GM19438 (cell line): ENCODE measurements around the gene HHIPL2.
"Not testable (repeated sequence)": the region's sequence is repeated elsewhere in the genome, so short reads cannot be mapped to it uniquely, and the experiment has no call there.

Experiments used
- ATAC-seq: cut with Tn5 transposase; IDR thresholded peaks from one replicate; pipeline ENCODE4 v1.9.1; 2021; ENCODE audit warnings: low read depth; ENCODE audit not compliant: unreplicated experiment

HHIPL2 gene

DNA sequence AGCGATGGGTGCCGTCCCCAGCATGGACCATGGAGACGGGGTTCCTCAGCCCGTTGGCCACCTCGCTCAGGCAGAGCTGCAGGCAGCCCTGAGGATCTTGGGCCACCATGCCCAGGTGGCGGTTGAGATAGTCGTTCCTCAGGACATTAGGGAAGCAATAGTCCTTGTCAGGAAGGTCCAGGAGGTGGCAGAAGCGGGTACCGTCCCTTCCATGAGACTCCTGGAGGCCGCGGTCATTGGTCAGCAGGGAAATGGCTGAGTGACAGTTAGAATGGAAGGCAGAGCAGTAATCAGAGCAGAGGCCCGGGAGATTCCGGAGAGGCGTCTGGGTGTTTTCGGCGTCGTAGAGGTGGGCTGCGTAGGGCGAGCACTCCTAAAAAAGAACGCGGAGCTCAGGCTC is 4.1 kb downstream of the HHIPL2 start:
- no peak for ATAC-seq

DNA sequence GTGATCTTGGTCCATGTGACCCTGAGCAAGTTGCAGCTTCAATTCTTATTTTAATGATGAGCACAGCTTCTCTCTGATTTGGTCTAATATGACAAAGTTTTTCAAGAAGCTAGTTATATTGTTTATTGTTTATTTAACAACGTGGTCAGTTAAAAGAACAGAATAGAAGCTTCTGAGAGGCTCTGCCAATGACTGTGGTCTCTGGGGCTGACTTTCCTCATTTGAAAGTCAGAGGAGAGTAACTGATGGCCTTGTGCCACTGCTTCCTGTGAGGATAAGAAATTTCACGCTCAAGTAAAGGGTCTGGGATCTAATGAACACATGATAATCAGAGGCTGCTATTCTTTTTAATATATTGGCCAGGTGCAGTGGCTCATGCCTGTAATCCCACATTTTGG is 7.3 kb downstream of the HHIPL2 start:
- no peak for ATAC-seq

DNA sequence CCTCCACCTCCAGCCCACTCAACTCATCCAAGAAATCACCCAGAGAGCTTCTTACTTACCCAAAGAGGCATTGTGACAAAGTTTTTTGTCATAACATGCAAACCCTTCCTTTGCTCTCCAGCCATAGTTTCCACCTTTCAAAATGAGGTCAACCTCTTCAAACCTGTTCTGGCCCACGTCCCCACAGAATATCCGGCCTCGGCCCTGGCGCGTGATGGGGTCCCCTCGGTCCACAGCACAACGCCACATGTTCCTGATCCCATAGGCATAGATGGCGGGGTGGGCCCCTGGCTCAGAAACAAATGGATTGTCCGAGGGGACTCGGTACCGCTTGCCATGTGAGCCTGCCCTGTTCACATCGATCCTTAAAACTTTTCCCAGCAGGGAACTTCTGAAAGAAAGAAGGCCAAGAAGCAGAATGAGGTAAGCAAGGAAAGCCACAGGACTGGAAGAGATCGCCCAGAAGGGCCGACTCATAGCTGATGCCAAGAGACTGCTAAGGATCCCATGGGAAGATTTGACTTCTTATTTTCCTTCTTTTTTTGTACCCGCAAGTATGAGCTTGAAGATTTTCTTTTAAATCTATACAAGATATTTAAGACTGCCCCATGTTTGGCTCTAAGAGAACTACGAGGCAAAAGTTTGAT is 7.8 kb downstream of the HHIPL2 start:
- ATAC-seq: no peak

DNA sequence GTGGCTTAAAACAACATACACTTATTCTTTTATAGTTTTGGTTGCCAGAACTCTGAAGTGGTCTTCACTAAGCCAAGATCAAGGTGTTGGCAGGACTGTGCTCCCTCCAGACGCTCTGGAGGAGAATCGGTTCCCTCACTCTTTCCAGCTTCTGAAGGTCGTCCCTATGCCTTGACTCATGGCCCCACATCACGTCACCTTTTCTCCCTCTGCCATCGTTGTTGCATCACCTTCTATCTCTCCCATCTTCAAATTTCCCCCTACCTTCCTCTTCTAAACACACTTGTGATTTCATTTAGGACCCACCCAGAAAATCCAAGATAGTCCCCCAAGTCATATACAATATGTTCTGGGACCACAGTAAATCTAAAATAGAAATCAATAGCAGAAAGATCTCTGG is 12.4 kb downstream of the HHIPL2 start:
- no peak for ATAC-seq

DNA sequence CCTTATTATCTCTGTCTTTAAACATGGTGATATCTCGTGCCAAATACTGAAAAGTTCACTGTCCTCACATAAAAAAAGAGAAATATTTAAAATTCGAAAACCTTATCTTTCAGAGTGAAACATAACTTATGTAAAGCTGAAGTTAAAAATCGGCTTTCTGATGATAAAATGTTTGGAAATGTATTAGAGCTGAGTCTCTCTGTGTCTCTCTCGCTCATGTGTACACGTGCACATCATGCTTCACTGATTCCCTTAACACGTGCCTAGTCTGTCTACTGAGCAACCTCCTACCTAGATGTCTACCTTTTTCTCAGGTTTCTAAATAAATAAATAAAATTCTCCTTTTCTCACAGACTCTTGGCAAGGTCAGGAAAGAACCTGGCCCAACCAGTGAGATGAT is 17.1 kb downstream of the HHIPL2 start:
- no peak for ATAC-seq

DNA sequence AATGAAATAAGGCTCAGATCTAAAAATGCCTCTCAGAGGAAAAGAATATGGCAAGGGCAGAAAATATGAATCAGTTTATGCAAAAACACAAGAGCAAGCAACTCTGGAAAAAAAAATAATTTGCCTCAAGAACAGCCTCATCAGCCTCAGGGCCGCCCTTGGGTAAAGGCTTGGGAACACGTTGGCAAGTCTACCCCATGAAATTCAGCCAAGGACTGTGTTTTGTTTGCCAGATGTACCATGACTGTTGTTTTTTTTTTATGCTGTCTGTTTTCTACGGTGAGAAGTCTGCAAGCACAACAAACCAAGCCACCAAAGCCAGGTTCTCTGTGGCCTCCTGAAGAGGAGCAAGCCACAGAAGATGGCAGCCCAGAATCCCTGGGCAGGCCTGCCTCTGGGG is 18.0 kb downstream of the HHIPL2 start:
- no peak for ATAC-seq

DNA sequence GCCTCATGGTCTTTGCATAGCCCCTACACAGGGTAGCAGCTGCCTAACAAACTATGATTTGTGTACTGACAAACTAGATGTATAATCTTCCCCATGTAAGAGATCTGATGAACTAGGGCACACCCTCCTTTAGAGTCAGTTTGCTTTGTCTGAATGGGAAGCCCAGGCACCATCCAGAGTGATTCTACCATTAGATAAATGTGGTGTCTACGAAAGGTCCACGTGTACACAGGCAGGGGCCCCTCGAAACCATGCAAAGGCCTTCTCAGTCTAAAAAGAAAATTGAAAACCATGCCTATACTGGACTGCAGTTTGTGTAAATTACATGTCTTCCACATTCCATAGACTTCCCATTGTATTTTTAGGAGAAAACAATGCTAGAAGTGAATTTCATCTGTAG is 18.7 kb downstream of the HHIPL2 start:
- no peak for ATAC-seq

DNA sequence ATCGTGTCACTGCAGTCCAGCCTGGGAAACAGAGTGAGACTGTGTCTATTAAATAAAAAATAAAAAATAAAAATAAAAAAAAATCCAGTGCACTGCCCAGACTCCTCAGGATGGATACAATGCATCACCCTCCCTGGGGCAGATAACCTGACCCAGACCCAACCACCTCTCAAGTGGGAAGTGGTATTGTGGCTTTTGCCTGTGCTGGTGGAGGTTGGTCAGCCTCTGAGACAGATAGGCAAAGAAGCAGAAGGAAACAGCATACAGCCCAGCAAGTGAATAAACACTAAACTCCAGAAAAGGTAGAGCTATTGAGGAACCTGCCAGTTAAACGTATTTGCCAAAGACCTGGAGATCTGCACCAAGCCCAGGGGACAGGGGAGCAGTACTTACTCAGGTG is 22.0 kb downstream of the HHIPL2 start:
- ATAC-seq: no peak

DNA sequence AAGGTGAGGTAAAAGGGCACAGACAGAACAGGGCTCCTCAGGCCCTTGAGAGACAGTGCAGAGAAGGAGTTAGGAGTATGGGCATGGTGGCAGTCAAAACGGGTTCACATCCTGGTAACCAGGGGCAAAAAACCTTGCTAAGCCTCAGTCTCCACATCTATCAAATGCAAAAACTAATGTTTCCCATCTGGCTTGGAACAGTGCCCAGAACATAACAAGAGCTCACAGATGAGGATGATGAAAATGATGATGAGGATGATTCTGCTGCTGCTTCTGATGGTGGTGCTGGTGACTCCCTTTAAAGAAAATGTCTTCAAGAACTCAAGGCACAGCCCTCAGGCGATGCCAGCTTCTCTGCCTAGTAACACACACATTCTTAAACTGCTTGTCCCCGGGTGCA is 24.1 kb downstream of the HHIPL2 start:
- no peak for ATAC-seq

DNA sequence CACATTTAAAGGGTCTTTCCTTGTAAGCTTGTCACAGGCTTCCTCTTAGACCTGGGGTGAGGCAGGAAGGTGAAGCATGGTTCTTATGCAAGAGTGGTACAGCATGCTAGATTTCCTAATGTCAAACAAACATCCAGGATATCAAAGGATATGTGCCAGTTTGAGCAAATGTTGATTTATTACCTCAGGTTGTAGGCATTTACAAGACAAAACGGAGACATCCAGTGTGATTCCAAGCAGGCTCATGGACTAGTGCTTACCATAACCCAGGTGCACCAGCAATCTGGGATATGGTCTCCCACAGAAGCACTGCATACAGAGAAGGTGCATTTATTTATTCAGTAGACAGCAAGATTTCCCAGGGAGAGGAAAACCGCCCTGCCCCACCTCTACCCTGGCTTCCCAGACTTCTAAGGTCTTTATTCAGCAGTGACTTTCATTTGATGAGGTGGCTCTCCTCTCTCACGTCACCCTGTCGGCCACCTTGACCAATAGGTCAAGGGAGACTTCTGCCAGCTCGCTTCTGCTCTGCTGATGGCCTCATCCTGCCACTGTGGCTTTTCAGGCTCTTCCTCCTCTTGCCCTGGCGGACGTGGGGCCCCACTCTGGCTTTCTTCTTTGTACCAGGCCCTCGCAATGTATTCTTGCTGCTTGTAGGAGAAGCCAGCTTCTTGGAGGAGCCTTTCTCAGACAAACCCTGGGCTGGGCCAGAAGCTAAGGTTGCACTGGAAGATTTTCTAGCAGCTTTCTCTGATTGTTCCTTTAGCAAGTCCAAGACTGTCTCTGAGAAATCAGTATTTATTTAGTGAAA is 25.6 kb downstream of the HHIPL2 start:
- ATAC-seq: no peak

DNA sequence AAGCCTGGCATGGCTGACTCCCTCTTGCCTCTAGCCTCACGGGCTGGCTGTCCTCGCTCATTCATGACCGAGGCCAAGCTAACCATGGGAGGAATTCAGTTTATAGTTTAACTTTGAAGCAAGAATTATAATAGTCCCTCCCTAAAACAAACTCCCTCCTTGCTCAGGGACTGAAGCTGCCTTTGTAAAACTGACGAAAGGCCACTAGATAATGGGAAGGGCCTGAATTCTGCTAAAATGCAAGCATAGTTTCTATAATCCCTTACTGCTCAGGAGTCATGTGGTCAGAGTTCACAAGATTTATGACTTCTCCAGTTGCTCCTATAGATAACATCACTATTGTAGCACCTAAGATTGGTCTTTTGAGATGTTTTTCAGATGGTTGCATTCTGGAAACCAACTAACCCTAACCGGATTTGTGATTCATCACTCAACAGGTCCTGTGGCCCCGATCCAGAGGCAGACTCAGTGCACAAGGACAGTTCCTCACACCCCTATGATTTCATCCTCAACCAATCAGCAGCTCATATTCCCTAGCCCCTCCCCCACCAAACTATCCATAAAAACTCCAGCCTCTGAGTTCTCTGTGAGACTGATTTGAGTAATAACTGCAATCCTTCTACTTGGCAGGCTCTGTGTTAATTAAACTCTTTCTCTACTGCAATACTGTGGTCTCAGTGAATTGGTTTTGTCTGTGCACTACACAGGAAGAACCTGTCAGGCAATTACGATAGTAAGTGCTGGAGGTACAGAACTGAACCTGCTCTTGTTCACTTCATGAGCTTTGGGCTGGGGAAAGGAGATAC is 26.4 kb downstream of the HHIPL2 start:
- ATAC-seq: no peak

DNA sequence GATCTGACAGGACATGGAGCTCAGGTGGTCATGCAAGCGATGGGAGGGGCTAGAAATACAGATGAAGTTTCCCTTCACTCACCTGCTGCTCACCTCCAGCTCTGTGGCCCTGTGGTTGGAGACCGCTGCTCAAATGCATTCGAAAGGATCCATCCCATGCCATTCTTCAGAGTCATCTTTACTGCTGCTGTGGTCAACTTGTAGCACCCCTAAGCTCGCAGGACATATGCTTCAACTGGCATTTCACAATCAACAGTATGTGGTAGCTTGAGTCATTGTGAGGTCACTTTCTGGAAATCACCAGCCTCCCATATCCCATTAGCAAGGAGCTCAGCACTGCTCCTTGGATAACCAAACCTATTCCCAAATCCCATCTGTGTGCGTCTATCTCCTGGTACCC is 58.4 kb downstream of the HHIPL2 start:
- ATAC-seq: not testable (repeated sequence)

DNA sequence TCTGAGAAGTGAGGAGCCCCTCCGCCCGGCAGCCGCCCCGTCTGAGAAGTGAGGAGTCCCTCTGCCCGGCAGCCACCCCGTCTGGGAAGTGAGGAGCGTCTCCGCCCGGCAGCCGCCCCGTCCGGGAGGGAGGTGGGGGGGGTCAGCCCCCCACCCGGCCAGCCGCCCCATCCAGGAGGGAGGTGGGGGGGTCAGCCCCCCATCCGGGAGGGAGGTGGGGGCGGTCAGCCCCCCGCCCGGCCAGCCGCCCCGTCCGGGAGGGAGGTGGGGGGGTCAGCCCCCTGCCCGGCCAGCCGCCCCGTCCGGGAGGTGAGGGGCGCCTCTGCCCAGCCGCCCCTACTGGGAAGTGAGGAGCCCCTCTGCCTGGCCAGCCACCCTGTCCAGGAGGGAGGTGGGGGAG is 60.1 kb downstream of the HHIPL2 start:
- not testable (repeated sequence) for ATAC-seq

DNA sequence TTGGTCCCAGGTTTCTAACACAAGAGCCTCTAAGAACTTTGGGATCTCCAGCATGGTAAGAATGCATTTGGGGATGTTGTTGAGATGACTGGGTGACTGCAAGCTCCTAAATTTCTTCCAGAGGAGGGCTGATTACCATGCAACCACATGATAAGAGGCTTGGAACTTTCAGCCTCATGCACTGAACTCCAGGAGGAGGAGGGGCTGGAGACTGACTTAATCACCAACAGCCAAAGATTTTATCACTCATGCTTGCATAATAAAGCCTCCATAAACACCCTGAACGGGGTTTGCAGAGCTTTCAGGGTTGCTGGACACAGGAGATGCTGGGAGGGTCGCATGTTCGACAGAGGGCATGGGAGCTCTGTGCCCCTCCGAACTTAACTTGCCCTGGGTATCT is 63.9 kb downstream of the HHIPL2 start:
- ATAC-seq: not testable (repeated sequence)

DNA sequence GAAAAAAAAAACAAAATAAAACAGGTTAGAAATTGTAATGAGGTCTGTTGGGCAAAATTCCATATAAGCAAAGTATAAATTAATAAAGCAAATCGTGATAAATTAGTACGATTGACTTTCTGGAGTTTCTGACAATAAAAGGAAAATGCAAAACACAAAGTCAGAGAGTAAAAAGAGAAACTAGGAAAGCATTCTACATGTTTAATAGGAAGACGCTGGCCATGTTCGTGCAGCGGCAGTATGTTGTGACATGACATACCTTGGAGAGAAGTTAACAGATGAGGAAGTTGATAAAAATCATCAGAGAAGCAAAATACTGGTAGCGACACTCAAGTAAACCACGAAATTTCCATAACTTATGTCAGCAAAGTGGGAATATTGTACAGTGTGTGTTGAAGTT is 68.3 kb downstream of the HHIPL2 start:
- not testable (repeated sequence) for ATAC-seq

DNA sequence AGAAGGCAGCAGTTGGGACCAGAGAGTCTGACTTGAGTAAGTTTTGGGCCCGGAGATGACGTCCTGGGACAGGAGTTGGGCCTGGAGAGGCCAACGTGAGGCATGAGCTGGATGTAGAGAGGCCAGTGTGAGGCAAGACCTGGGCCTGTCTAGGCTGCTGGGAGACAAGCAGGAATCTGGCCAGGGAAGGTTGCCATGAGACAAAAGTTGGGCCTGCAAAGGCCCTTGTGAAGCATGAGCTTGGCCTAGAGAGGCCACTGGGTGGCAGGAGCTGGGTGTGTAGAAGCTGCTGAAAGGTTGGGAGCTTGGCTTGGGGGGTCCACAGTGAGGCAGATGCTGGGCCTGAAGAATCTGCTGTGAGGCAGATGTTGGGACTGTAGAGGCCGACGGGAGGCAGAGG is 71.5 kb downstream of the HHIPL2 start:
- not testable (repeated sequence) for ATAC-seq

DNA sequence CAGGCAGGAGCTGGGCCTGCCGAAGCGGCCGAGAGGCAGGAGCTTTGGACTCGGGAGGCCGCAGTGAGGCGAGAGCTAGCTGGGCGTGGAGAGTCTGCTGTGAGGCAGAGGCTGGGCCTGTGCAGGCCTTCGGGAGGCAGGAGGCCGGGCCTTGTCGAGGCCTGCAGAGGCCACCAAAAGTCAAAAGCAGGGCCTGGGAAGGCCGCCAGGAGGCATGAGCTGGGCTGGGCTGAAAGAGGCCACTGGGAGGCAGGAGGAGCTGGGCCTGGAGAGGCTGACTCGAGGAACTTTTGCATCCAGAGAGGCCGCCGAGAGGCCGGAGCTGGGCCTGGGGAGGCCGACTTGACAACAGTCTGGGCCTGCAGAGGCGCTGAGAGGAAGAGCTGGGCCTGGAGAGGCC is 74.2 kb downstream of the HHIPL2 start:
- ATAC-seq: not testable (repeated sequence)

DNA sequence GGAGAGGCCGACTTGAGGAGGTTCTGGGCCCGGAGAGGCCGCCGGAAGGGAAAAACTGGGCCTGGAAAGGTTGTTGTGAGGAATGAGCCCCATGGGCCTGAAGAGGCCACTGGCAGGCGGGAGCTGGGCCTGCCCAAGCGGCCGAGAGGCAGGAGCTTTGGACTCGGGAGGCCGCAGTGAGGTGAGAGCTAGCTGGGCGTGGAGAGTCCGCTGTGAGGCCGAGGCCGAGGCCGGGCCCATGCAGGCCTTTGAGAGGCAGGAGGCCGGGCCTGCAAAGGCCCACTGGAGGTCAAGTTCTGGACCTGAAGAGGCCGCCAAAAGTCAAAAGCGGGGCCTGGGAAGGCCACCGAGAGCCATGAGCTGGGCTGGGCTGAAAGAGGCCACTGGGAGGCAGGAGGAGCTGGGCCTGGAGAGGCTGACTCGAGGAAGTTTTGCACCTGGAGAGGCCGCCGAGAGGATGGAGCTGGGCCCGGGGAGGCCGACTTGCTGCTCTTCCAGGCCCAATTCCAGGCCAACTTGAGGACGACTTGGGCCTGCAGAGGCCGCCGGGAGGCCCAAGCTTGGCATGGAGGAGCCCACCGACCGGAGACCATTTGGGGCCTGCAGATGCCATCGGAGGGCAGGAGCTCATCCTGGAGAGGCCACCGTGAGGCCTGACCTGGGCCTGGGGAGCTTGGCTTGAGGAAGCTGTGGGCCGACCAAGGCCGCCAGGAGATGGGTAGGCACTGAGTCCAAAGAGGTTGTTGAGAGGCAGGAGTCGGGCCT is 74.9 kb downstream of the HHIPL2 start:
- not testable (repeated sequence) for ATAC-seq
